GM12878 (cell line): ENCODE data around the gene MICAL3. TPM values are rescaled to one million over a fixed set of nuclear protein-coding genes. Genes with fewer than 3 reads are reported as not detected.
A peak's percentile ranks its signal among the peaks of the same experiment; 100 is the strongest.

ENCODE experiments used
- BCL3 ChIP-seq: IDR thresholded peaks from 2 replicates; pipeline ENCODE4 v1.6.1; 2011; ENCODE audit warnings: borderline replicate concordance, low read depth, mild to moderate bottlenecking, moderate library complexity, low read length; ENCODE audit not compliant: insufficient read depth, poor library complexity, severe bottlenecking
- CEBPZ ChIP-seq: fragments of 150-350 bp; IDR thresholded peaks from 2 replicates; pipeline ENCODE4 v1.6.1; 2016; ENCODE audit warnings: low read depth, low read length
- CREB1 ChIP-seq: IDR thresholded peaks from 2 replicates; pipeline ENCODE4 v1.6.1; 2012; ENCODE audit warnings: low read depth, mild to moderate bottlenecking, inconsistent platforms
- EGR1 ChIP-seq, 2 experiments: IDR thresholded peaks; 1 replicate in 1 of 2; 2 replicates in 1 of 2; pipeline ENCODE4 v1.6.1; 2011 to 2012; ENCODE audit warnings: low read depth in 2 of 2, low read length in 2 of 2, borderline replicate concordance in 1 of 2, mild to moderate bottlenecking in 1 of 2, moderate library complexity in 1 of 2
- EZH2 ChIP-seq: IDR thresholded peaks from 2 replicates; pipeline ENCODE4 v1.6.1; 2012; ENCODE audit warnings: low read depth, mild to moderate bottlenecking, control low read depth, inconsistent platforms, low read length, borderline replicate concordance; ENCODE audit not compliant: control insufficient read depth
- IKZF1 ChIP-seq: fragments of 450-650 bp; conservative IDR thresholded peaks from 2 replicates; pipeline ENCODE4 v1.6.1; 2017; ENCODE audit warnings: antibody characterized with exemption, mild to moderate bottlenecking
- KAT2A ChIP-seq: conservative IDR thresholded peaks from 2 replicates; pipeline ENCODE4 v1.6.1; 2011; ENCODE audit warnings: low read depth, low read length; ENCODE audit not compliant: control insufficient read depth
- NFXL1 ChIP-seq: fragments of 450-650 bp; IDR thresholded peaks from 2 replicates; pipeline ENCODE4 v1.6.1; 2017; ENCODE audit warnings: antibody characterized with exemption, mild to moderate bottlenecking, borderline replicate concordance
- SIN3A ChIP-seq: IDR thresholded peaks from 2 replicates; pipeline ENCODE4 v1.6.1; 2012; ENCODE audit warnings: low read depth, low read length, improper control_type of control experiment
- SKIL ChIP-seq: fragments of 450-650 bp; IDR thresholded peaks from 2 replicates; pipeline ENCODE4 v1.6.1; 2017; ENCODE audit warnings: mild to moderate bottlenecking, low read depth, inconsistent platforms; ENCODE audit not compliant: poor library complexity, severe bottlenecking
- TBL1XR1 ChIP-seq: IDR thresholded peaks from 2 replicates; pipeline ENCODE4 v1.6.1; 2012; ENCODE audit warnings: low read depth, low read length, improper control_type of control experiment
- polyA plus RNA-seq, 11 experiments: library from polyadenylated mRNA; depleted of rRNA in 4 of 11; unstranded in 6 of 11; stranded (reverse) in 5 of 11; fragments of >200 nt; fragmentation: Nextera tagmentation in 4 of 11; fragmentation: Illumina TruSeq in 1 of 11; extraction: Ambion mirVana in 4 of 11; extraction: Trizol in 1 of 11; gene quantifications; 1 replicate in 1 of 11; 2 replicates in 10 of 11; pipeline versions ENCODE4 v1.2.1 to v1.2.3, GENCODE V29; 2011 to 2016; ENCODE audit warnings: inconsistent platforms in 2 of 11, missing spikeins in 2 of 11, low read depth in 1 of 11
- total RNA-seq, 4 experiments: library from RNA; depleted of rRNA in 3 of 4; stranded (reverse); fragments of >200 nt in 3 of 4; fragmentation: Illumina TruSeq in 1 of 4; extraction: Trizol in 1 of 4; gene quantifications; 2 replicates each; pipeline versions ENCODE4 v1.2.1 to v1.2.3, GENCODE V29; 2013 to 2021
- TF ChIP-seq, protein P1 (sequence below): fragments of 450-650 bp; formaldehyde crosslinking; IDR thresholded peaks from 2 replicates; pipeline ENCODE4 v1.4.0; 2020; ENCODE audit warnings: mild to moderate bottlenecking, moderate library complexity
- TF ChIP-seq, protein P2 (sequence below): fragments of 450-650 bp; formaldehyde crosslinking; IDR thresholded peaks from 2 replicates; pipeline ENCODE4 v1.5.0; 2022; ENCODE audit warnings: mild to moderate bottlenecking, missing genetic modification characterization

Gene MICAL3
- total and polyA plus RNA-seq, 10 of the 15 experiments (the other 5 are each of a cell fraction or from before 2014, with no cell fraction given), result 2.6 to 92.2 (median 24.0) TPM

DNA sequence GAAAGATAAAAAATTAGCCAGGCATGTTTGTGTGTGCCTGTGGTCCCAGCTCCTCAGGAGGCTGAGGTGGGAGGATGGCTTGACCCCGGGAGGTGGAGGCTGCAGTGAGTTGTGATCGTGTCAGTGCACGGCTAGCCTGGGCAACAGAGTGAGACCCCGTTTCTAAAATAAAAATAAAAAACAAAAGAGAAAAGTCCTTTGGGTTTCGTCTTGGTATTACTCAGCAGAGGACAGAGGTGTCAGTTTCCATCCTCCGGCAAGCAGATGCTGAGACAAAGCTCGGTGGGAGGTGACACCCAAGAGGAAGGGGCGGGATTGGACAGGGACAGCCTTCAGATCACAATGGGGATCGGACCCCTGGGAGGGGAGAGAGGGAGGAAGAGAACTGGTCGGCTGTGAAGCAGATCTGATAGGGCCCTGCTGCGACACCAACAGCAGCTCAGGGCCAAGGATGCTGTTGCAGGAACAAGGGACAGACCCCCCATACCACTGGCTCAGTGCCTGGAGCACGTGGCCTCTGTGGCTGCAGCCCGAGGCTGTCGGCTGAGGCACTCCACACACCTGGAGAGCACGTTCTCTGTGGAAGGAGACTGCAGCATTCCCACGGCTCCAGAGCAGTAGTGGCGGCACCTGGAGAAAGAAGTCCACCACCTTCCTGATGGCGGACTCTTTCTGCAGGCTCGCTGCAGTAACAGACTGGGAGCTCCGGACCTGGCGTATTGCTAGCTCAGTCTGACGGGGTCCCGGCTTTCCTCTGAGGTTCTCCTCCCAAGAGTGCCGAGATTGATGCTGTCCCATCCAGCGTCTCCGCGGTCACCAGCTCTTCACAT is 244.9 kb downstream of the MICAL3 start (continued):
- TF ChIP-seq KAT2A (no peak), CREB1 (no peak), EZH2 (no peak), NFXL1 (no peak), EGR1 (IDR thresholded peaks at IDR 0.05; ENCODE audit: borderline replicate concordance in 1 of 2, low read depth in 2 of 2, low read length in 2 of 2) (peak in 1 of 2 experiments; percentile 56; a peak in 1 of 3 replicates), CEBPZ (no peak), TBL1XR1 (no peak), IKZF1 (peak; percentile 79), SKIL (peak; percentile 73), BCL3 (peak; percentile 22), SIN3A (no peak)
- TF ChIP-seq, protein P1, sequence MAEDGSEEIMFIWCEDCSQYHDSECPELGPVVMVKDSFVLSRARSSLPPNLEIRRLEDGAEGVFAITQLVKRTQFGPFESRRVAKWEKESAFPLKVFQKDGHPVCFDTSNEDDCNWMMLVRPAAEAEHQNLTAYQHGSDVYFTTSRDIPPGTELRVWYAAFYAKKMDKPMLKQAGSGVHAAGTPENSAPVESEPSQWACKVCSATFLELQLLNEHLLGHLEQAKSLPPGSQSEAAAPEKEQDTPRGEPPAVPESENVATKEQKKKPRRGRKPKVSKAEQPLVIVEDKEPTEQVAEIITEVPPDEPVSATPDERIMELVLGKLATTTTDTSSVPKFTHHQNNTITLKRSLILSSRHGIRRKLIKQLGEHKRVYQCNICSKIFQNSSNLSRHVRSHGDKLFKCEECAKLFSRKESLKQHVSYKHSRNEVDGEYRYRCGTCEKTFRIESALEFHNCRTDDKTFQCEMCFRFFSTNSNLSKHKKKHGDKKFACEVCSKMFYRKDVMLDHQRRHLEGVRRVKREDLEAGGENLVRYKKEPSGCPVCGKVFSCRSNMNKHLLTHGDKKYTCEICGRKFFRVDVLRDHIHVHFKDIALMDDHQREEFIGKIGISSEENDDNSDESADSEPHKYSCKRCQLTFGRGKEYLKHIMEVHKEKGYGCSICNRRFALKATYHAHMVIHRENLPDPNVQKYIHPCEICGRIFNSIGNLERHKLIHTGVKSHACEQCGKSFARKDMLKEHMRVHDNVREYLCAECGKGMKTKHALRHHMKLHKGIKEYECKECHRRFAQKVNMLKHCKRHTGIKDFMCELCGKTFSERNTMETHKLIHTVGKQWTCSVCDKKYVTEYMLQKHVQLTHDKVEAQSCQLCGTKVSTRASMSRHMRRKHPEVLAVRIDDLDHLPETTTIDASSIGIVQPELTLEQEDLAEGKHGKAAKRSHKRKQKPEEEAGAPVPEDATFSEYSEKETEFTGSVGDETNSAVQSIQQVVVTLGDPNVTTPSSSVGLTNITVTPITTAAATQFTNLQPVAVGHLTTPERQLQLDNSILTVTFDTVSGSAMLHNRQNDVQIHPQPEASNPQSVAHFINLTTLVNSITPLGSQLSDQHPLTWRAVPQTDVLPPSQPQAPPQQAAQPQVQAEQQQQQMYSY, result no peak
- TF ChIP-seq, protein P2, sequence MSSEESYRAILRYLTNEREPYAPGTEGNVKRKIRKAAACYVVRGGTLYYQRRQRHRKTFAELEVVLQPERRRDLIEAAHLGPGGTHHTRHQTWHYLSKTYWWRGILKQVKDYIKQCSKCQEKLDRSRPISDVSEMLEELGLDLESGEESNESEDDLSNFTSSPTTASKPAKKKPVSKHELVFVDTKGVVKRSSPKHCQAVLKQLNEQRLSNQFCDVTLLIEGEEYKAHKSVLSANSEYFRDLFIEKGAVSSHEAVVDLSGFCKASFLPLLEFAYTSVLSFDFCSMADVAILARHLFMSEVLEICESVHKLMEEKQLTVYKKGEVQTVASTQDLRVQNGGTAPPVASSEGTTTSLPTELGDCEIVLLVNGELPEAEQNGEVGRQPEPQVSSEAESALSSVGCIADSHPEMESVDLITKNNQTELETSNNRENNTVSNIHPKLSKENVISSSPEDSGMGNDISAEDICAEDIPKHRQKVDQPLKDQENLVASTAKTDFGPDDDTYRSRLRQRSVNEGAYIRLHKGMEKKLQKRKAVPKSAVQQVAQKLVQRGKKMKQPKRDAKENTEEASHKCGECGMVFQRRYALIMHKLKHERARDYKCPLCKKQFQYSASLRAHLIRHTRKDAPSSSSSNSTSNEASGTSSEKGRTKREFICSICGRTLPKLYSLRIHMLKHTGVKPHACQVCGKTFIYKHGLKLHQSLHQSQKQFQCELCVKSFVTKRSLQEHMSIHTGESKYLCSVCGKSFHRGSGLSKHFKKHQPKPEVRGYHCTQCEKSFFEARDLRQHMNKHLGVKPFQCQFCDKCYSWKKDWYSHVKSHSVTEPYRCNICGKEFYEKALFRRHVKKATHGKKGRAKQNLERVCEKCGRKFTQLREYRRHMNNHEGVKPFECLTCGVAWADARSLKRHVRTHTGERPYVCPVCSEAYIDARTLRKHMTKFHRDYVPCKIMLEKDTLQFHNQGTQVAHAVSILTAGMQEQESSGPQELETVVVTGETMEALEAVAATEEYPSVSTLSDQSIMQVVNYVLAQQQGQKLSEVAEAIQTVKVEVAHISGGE (CRISPR knock-in tag), result no peak
